Measurements from ENCODE around the gene LIPA.

Gene LIPA

DNA sequence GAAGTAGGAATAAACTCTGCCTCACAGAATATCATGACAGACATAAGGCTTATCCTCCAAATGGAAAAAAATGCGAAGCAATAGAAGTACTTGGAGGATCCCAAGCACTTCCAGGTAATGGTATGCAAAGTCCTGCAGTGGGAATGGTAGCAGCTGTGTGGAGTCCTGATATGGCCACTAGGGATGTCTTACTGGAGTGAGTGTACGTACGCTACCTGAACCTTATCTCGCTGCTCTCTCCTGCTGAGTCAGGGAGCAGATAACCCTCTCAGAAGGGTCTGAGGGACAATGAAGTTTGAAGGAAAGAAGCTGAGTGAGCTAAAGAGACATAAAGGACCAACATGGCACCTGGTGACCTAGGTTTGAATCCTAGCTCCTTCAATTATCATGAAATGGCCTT is 86.7 kb downstream of the LIPA start:
- DNase-seq (ENCODE audit: low spot score), result no peak

DNA sequence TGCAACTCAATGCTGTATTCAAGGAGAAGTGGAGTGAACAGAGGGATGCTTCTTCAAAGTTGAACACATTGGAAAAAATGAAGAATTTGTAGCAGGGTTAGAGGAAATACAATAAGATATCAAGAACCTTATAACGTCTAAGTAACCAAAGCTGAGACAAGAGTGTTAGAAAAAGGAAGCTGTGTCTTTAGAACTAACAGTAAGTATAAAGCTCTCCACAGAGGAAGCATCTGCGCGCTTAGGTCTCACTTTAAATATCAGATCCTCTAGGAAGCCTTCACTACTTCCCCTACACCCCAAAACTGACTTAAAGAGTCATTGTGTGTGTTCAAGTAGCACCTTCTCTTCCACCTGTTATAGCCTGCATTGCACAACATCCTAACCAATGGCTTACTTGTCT is 87.5 kb downstream of the LIPA start:
- DNase-seq (ENCODE audit: low spot score), result peak; percentile 70
